DMS53 treated with DMSO at 0.1 percent for 48 hours (cell line): ENCODE measurements around the gene CD48.
"Not testable (repeated sequence)": the region's sequence is repeated elsewhere in the genome, so short reads cannot be mapped to it uniquely, and the experiment has no call there.

Source experiments
- DNase-seq: peaks from one replicate; lab custom pipeline; 2025; ENCODE audit not compliant: unreplicated experiment; lab: John Stamatoyannopoulos, UW

Gene CD48

DNA sequence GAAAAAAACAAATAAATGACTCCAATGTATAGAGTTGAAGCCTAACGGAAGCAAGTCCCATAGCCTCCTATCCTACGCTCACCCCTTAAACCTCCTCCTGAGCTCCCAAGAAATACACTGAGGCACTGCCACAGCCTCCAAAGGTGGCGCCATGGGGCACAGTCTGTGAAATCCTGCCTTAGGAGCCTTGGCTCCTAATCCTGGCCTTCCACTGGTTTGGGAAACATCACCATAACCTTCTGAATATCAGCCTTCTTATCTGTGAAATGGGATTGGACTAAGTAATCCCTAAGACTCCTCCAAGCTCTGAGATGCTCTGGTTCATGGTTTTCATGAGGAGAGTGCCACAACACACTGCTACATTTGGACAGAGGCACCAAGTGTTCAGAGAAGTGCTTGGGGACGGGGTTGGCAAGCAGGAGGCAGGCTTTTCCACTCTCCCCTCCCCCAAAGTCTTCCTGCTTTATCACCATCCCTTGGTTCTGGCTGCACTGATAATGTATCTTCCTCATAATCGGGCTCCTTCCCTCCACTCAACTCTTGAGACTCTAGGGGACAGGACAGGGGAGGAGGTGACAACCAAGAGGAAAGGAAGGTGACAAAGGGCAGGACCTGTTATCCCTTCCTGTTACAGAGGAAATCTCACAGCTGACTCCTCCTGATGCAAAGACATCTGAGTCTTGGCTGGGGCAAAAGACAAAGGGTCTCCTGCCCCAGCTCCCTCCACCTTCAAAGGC lies 30.2 kb upstream of the CD48 start:
- DNase-seq, result no peak

- DNase-seq, result no peak
These were observed 29.5 kb upstream of the CD48 start for GRCh38 chr1:160741092-160741501.

GRCh38 chr1:160740133-160740688 lies 28.6 kb upstream of the CD48 start:
- DNase-seq, result no peak

GRCh38 chr1:160739098-160739511 lies 27.5 kb upstream of the CD48 start, which contains the start of gene SLAMF7:
Gene SLAMF7, plus strand, starts transcription at chr1:160739247. Its CDS starts 55 bp downstream, at chr1:160739302.
- no peak for DNase-seq

DNA sequence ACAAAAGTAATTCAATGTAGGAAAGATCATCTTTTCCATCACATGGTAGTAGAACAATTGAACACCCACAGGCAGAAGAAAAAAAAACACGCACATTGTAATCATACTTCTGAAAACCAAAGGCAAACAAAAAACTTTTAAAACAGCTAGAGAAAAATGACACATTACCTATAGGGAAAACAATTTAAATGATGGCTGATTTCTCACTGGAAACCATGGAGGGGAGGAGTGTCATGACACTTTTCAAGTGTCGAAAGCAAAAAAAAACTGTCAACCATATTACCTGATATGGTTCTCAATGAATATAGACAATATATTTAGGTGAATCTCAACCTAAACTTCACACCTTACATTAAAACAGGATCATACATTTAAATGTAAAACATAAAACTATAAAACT lies 26.6 kb upstream of the CD48 start:
- no peak for DNase-seq

DNA sequence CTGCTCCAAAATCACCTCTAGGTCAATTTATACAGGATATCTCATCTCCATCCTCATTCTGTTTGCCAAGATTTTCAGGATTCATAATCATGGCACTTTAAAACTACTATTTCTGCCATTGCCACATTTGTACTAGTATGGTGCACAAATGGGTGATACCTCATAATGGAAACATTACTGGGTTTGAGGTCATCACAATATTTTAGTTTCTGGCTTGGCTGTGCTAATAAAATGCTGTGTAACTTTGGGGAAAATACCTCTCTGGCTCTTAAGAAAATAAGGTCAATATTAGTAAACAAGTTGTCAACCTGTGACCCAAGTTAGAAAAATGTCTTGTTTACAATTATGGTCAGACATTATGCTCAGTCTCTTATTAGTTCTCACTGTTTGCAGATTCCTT lies 22.7 kb upstream of the CD48 start:
- DNase-seq, result no peak

DNA sequence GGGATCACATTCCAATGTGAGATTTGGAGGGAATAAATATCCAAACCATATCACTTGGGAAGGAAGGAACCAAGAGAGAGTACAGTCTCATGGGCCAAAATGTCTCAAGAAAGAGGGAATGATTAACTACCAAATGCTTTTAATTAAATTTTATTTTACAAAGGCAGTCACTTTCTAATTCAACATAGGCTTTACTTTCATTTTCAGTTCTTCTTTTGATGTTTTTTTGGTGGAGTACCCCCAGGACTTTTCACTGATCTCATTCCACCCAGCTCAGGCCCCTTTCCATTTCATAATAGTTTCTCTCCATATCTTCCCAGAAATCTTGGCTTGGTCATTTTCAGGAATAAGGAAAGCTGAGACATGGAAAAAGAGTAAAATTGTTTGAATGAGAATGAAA lies 22.3 kb upstream of the CD48 start:
- no peak for DNase-seq

DNA sequence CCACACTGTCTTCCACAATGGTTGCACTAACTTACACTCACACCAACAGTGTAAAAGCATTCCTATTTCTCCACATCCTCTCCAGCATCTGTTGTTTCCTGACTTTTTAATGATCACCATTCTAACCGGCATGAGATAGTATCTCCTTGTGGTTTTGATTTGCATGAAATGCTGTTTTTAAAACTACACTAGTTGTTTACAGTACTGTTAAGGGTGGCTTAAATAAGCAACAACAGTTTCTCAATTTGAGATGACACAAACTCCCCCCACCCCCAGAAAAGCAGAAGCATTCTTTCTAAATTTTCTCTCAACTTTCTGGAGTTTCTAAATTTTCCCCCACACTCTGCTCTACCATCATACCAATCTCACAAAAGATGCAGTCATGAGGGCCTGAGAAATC lies 20.4 kb upstream of the CD48 start:
- DNase-seq, result no peak

- not testable (repeated sequence) for DNase-seq
These were observed 19.9 kb upstream of the CD48 start for GRCh38 chr1:160731564-160731963.

- no peak for DNase-seq
These were observed 15.7 kb upstream of the CD48 start for GRCh38 chr1:160727316-160727640.

- peak; percentile 86 for DNase-seq
These were observed 15.1 kb upstream of the CD48 start for GRCh38 chr1:160726498-160727315.

DNA sequence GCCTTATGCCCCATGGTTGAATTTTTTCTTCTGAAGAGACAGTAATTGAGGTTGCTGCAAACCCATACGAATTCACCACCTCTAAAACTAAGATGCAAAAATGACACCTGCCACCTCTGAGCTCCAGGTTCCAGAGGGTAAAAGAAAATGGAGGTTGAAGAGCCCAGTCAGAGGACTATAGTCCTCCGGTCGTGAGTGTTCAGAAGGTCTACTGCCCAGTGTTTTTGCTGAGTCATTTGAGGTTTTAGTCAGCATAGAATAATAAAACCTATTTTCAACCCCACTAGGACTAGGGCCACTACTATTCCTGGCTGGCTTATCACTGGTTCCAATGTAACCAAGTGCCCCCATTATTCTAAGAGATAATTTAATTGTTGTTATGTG lies 14.5 kb upstream of the CD48 start:
- DNase-seq, result no peak

DNA sequence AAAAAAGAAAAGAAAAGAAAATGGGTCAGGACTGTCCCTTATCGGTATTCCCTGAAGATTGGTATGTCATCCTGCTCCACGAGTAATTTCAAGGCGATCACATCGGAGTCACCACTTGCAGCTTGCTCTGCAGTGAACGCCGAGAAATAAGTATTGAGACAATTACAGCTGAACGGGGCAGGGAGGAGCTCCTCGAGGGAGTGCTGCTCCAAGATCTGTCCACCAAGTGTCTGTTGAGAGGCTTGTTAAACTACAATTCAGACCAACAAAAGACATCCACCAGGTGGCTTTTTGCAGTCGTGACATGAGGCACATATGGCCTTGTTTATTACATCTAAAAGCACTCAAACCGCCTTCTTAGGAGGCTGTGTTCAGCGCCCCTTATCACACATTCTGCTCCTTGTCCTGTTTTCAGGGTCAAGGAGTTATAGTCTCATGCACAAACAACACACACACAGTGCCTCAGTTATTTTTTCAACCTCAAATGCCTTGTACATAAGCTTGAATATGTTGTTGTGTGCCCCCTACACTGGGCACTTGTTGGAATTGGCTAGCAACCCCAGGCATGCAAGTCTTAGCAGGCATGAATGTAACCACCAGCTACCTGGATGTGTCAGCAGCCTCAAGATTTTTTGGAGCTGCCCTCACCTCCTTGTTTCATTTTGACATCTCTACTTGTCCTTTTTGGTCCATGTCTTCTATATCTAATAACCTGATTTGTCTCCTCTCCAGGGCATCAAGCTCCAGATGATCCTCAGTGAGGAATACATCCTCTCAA lies 13.0 kb upstream of the CD48 start:
- DNase-seq, result no peak

DNA sequence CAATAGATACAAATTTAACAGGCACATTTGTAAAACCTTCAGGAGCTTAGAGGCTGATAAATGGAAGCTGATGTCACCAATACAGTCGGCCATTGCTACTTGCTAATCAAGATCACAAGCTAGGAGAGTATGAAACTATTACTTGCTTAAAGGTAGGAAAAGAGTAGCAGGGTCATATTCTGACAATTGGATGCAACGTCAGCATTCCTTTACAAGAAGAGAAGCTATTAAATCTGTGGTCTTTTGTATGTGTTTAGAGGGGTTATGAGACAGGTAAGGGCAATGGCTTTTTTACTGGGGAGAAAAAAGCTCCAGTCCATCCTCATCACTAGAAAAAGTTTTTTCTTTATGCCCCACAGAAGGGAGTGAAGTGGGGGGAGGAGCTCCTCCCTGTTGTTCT lies 11.7 kb upstream of the CD48 start:
- no peak for DNase-seq

DNA sequence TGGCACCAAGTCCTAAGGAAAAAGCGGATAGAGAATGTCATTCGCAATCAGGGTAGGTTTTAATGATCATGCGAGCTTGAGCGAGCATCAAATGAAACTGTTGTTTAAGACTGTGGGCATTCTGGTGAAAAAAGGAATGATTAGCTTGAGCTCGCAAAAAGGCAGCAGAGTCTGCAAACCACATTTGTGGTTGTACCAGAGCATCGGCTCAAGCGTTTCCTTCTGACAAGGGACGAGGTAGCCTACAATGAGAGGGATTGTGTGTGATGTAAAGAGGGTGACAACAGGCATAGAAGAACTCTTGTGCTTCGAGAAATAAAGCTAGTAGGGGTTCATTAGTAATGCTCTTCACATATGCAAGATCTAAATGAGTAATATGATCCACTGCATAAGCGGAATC lies 11.1 kb upstream of the CD48 start:
- DNase-seq, result no peak

DNA sequence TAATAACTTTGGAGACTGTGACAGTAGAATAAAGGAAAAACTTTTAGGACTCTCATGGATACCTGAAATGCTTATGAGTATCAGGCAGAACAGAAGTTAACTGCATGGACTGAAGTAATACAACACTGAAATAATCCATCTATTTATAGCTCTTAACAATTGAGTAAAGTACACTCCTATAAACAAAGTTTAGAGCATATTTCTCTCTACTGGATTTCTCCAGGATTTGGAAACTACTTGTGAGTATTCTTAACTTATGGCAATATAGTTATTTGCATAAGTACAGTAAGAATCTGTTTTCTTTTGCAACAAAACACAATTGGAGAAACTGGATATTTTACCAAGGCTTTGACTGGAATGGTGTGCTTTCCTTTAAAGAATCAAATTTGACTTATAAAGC lies 9.9 kb upstream of the CD48 start:
- no peak for DNase-seq

DNA sequence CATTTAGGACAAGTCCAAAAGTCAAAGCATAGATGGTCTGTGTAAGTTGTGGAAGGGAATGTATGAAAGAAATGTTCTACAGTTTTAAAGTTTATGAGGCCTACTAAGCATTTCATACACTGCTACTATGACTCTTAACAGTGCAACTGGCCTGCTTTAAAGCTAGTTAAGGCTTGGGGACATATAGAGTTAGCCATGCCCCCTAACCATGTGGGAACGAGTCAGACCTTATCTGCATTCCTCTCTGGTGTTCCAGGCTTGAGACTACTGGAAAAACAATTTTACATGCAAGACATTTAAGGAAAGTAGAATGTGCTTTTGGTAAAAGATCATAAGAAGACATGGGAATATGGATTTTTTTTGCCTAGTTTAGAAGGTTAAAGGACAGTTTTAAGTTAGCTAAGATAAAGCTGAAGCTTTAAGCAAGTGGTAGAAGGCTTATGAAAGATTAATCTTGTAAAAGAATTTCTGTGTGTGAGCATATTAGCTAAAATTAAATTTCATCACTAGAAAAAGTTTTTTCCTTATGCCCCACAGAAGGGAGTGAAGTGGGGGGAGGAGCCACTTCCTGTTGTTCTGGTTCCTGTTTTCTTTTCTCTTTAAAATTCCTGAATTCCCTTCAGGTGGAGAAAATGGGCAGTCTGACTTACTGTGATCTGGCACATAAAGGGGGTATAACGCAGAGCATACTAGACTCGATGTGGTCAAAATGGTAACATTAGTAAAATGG lies 8.9 kb upstream of the CD48 start:
- no peak for DNase-seq

GRCh38 chr1:160718210-160718609 lies 6.6 kb upstream of the CD48 start:
- no peak for DNase-seq

DNA sequence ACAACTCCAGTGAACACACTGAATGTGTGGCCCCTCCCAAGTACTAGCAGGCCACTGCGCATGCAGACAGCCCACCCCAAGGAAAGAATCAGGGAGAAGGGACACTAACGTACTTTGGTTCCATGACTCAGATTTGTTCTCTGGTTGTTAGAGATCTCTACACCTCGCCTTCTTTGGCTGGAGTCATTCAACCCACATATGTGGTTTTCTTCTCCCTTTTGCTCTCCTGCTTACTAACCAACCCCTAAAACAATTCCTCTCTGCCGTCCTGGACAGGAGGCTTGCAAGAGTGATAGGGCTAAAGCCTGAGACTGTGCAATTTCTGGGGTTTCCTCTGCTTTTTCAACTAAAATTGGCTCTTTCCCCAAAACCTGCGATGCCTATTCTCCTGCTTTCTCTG lies 5.7 kb upstream of the CD48 start:
- no peak for DNase-seq

DNA sequence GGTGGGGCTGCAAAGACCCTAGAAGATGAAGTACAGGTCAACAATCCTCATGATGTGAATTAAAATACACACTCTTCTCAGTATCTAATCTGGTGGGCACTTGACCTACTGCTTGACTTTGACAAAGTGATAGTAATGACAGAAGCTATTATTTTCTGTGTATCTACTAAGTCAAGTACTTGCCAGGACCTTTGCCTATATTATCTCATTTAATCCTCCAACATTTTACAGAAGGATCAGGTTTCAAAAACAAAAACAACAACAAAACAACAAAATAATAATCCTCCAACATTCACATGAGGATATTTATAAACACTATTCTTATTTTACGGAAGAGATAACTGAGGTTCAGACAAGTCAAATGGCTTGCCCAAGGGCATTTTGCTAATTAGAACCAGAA lies 4.4 kb upstream of the CD48 start:
- no peak for DNase-seq
